ENCODE data around the gene CRADD. TPM values are rescaled to one million over a fixed set of nuclear protein-coding genes. Genes with fewer than 3 reads are reported as not detected.

The CRADD gene
- total and polyA plus RNA-seq, 10 of the 15 experiments (the other 5 are each of a cell fraction or from before 2014, with no cell fraction given) = 7.6 to 15.5 (median 11.7) TPM

GRCh38 chr12:93679308-93679925 is 2.2 kb downstream of the CRADD start (continued):
- TF ChIP-seq, protein P1, sequence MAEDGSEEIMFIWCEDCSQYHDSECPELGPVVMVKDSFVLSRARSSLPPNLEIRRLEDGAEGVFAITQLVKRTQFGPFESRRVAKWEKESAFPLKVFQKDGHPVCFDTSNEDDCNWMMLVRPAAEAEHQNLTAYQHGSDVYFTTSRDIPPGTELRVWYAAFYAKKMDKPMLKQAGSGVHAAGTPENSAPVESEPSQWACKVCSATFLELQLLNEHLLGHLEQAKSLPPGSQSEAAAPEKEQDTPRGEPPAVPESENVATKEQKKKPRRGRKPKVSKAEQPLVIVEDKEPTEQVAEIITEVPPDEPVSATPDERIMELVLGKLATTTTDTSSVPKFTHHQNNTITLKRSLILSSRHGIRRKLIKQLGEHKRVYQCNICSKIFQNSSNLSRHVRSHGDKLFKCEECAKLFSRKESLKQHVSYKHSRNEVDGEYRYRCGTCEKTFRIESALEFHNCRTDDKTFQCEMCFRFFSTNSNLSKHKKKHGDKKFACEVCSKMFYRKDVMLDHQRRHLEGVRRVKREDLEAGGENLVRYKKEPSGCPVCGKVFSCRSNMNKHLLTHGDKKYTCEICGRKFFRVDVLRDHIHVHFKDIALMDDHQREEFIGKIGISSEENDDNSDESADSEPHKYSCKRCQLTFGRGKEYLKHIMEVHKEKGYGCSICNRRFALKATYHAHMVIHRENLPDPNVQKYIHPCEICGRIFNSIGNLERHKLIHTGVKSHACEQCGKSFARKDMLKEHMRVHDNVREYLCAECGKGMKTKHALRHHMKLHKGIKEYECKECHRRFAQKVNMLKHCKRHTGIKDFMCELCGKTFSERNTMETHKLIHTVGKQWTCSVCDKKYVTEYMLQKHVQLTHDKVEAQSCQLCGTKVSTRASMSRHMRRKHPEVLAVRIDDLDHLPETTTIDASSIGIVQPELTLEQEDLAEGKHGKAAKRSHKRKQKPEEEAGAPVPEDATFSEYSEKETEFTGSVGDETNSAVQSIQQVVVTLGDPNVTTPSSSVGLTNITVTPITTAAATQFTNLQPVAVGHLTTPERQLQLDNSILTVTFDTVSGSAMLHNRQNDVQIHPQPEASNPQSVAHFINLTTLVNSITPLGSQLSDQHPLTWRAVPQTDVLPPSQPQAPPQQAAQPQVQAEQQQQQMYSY (CRISPR knock-in tag; IDR thresholded peaks at IDR 0.05) = no peak
- TF ChIP-seq CREM (IDR thresholded peaks at IDR 0.05; ENCODE audit: low read depth) = no peak

DNA sequence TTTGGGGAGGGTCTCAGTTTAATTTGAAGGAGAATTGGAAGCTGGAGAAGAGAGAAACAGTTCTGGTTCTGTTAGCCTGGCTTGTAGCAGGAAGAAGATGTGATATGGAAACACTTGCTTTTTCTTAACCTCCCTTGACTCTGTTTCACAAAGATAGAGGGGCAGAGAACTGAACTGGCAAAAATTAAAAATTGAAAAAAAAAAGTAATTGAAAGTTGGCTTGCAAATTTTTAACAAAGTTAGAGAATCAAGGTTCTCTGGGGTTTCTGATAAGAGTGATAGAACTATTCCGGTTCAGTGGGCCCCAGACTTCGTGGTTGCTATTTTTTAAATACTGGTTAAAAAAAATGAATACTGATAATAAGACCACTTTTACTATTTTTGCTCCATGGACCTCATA is 2.8 kb downstream of the CRADD start:
- Histone ChIP-seq H3K4me2 (ENCODE audit: control insufficient read depth, insufficient read depth) (no peak overlapping the region), H2AFZ (ENCODE audit: control insufficient read depth, low read depth, low read length) (no peak overlapping the region; the same call in 1 of the 2 replicates), H3K9me3 (replicated peaks; ENCODE audit: control insufficient read depth, insufficient read depth, low read length) (no peaks in the 10 kb centered on the region; the same call in 2 of the 3 replicates), H3K36me3 (ENCODE audit: control insufficient read depth in 2 of 2, insufficient read depth in 2 of 2, low read length in 1 of 2) (peaks cover 0 to 2% of the 10 kb centered on the region in 2 experiments; a peak in 2 of 4 replicates), H3K9ac (ENCODE audit: control insufficient read depth, insufficient read depth, low read length) (no peak overlapping the region), H3K4me1 (ENCODE audit: control insufficient read depth, insufficient read depth, low read length) (peaks cover 10% of the 10 kb centered on the region), H3K27me3 (replicated peaks in 1 of 2; ENCODE audit: control insufficient read depth in 2 of 2, insufficient read depth in 2 of 2, low read length in 1 of 2) (no peaks in the 10 kb centered on the region), H3K79me2 (ENCODE audit: control insufficient read depth, insufficient read depth, low read length) (no peaks in the 10 kb centered on the region; the same call in 1 of the 2 replicates), H3K4me3 (no peak overlapping the region), H3K27ac (ENCODE audit: control insufficient read depth, insufficient read depth) (no peak overlapping the region), H4K20me1 (ENCODE audit: control insufficient read depth, insufficient read depth) (no peaks in the 10 kb centered on the region; the same call in 1 of the 2 replicates)
- RAD21 ChIA-PET (ENCODE audit: unreplicated experiment) = no interaction called here
- CTCF ChIA-PET = interaction anchor here (0.8 to 1.6 kb wide), 5 partner anchors 79 to 395 kb away, joined by 3 read pairs; no protein-coding TSS in a partner anchor
- TF ChIP-seq, protein P2, sequence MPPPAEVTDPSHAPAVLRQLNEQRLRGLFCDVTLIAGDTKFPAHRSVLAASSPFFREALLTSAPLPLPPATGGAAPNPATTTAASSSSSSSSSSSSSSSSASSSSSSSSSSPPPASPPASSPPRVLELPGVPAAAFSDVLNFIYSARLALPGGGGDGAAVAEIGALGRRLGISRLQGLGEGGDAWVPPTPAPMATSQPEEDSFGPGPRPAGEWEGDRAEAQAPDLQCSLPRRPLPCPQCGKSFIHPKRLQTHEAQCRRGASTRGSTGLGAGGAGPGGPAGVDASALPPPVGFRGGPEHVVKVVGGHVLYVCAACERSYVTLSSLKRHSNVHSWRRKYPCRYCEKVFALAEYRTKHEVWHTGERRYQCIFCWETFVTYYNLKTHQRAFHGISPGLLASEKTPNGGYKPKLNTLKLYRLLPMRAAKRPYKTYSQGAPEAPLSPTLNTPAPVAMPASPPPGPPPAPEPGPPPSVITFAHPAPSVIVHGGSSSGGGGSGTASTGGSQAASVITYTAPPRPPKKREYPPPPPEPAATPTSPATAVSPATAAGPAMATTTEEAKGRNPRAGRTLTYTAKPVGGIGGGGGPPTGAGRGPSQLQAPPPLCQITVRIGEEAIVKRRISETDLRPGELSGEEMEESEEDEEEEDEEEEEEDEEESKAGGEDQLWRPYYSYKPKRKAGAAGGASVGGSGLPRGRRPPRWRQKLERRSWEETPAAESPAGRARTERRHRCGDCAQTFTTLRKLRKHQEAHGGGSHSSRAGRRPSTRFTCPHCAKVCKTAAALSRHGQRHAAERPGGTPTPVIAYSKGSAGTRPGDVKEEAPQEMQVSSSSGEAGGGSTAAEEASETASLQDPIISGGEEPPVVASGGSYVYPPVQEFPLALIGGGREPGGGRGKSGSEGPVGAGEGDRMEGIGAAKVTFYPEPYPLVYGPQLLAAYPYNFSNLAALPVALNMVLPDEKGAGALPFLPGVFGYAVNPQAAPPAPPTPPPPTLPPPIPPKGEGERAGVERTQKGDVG (CRISPR knock-in tag; IDR thresholded peaks at IDR 0.05) = no peak
- TF ChIP-seq SIN3A (IDR thresholded peaks at IDR 0.05; ENCODE audit: low read depth, low read length) (no peak), CTCF (IDR thresholded peaks at IDR 0.05 in 2 of 3, conservative IDR thresholded peaks at IDR 0.05 in 1 of 3; ENCODE audit: control insufficient read depth in 2 of 3, extremely low read depth in 1 of 3, insufficient read depth in 1 of 3, low read depth in 3 of 3, low read length in 3 of 3) (no peak), ATF2 (IDR thresholded peaks at IDR 0.05; ENCODE audit: low read length) (no peak), FOXM1 (IDR thresholded peaks at IDR 0.05; ENCODE audit: low read depth, low read length) (no peak), MTA3 (IDR thresholded peaks at IDR 0.05; ENCODE audit: borderline replicate concordance, low read length) (no peak), BRCA1 (IDR thresholded peaks at IDR 0.05; ENCODE audit: low read depth, low read length) (no peak)
- in situ Hi-C loops (cut with MboI) = no loop called here
- ATAC-seq (no peak), DNase-seq (ENCODE audit: low read depth, low spot score) (no peak), FAIRE-seq (no peak)
- intact Hi-C loops (cut with micrococcal nuclease; ENCODE audit: unreplicated experiment) = no loop called here
- WGBS (ENCODE audit: insufficient coverage, insufficient replicate concordance, low lambda C conversion rate, missing lambda C conversion rate) = 83% methylated on average over 2 of the region's 2 CpGs
- no TSS peak for BruUV-seq (replicated peaks)
- POLR2A ChIA-PET = interaction anchor here (0.6 kb wide), 1 partner anchor 300 kb away, joined by 7 read pairs; no protein-coding TSS in a partner anchor
- SMC1A ChIA-PET (ENCODE audit: uncharacterized antibody, unreplicated experiment) = interaction anchor here (1.0 to 1.2 kb wide), 2 partner anchors 177 to 422 kb away, joined by 3 read pairs; no protein-coding TSS in a partner anchor

All from GM12878 (cell line).